HepG2 (cell line): ENCODE data around the gene DCTN1. TPM values are rescaled to one million over a fixed set of nuclear protein-coding genes. Genes with fewer than 3 reads are reported as not detected.
A peak's percentile ranks its signal among the peaks of the same experiment; 100 is the strongest.

Experiments used
- ASH2L ChIP-seq: fragments of 300-600, 200-600 bp; sonication (generic); IDR thresholded peaks from 2 replicates; pipeline ENCODE4 v1.7.0; 2017; ENCODE audit warnings: low read depth, mild to moderate bottlenecking, moderate library complexity, mixed read lengths, low read length; ENCODE audit not compliant: insufficient read length
- HOXA7 ChIP-seq: sonication (generic); formaldehyde crosslinking; IDR thresholded peaks from 2 replicates; pipeline ENCODE4 v1.8.1; 2022; ENCODE audit warnings: mild to moderate bottlenecking, missing genetic modification reagents, moderate library complexity
- MAFF ChIP-seq: IDR thresholded peaks from 2 replicates; pipeline ENCODE4 v1.6.1; 2011; ENCODE audit warnings: low read depth, low read length, improper control_type of control experiment
- TBL1XR1 ChIP-seq: fragments of 150-350 bp; IDR thresholded peaks from 2 replicates; pipeline ENCODE4 v1.6.1; 2014; ENCODE audit warnings: borderline replicate concordance, low read length; ENCODE audit not compliant: partially characterized antibody
- U2AF2 ChIP-seq: fragments of 200-400 bp; formaldehyde crosslinking; IDR thresholded peaks from 2 replicates; pipeline ENCODE4 v1.6.1; 2017; ENCODE audit warnings: low read depth, mild to moderate bottlenecking, low read length
- ZBTB38 ChIP-seq: sonication (generic); formaldehyde crosslinking; IDR thresholded peaks from 2 replicates; pipeline ENCODE4 v1.5.1; 2020; ENCODE audit warnings: mild to moderate bottlenecking, missing genetic modification reagents
- ZNF556 ChIP-seq: sonication (generic); formaldehyde crosslinking; IDR thresholded peaks from 2 replicates; pipeline ENCODE4 v1.4.0; 2020; ENCODE audit warnings: mild to moderate bottlenecking, missing genetic modification reagents, borderline replicate concordance
- ZNF589 ChIP-seq: sonication (generic); formaldehyde crosslinking; conservative IDR thresholded peaks from 2 replicates; pipeline ENCODE4 v1.8.0; 2022; ENCODE audit warnings: mild to moderate bottlenecking, moderate library complexity, missing genetic modification reagents
- ZNF788 ChIP-seq: sonication (generic); formaldehyde crosslinking; IDR thresholded peaks from 2 replicates; pipeline ENCODE4 v1.5.0; 2020; ENCODE audit warnings: mild to moderate bottlenecking, missing genetic modification reagents, borderline replicate concordance
- polyA plus RNA-seq, 8 experiments: library from polyadenylated mRNA; depleted of rRNA in 3 of 8; stranded (reverse) in 7 of 8; unstranded in 1 of 8; fragments of >200 nt; fragmentation: Illumina TruSeq in 4 of 8; extraction: Trizol in 4 of 8; gene quantifications; 2 replicates each; pipeline versions ENCODE4 v1.2.1 to v1.2.3, GENCODE V29; 2011 to 2016; ENCODE audit warnings: low read depth in 4 of 8, missing spikeins in 1 of 8, mixed read lengths in 1 of 8; ENCODE audit not compliant: insufficient read depth in 1 of 8
- total RNA-seq, 5 experiments: library from RNA; depleted of rRNA; stranded (reverse); fragments of >200 nt; fragmentation: Illumina TruSeq; extraction: Trizol; gene quantifications; 2 replicates each; pipeline ENCODE4 v1.2.3, GENCODE V29; 2016; ENCODE audit warnings: low read depth in 1 of 5
- TF ChIP-seq, protein P1 (sequence below), 2 experiments: sonication (generic) in 1 of 2; formaldehyde crosslinking in 1 of 2; IDR thresholded peaks; 2 replicates each; pipeline versions ENCODE4 v1.4.0 to v1.6.1; 2018 to 2020; ENCODE audit warnings: missing genetic modification reagents in 2 of 2, borderline replicate concordance in 1 of 2, low read depth in 1 of 2, mild to moderate bottlenecking in 1 of 2, missing biosample characterization in 1 of 2
- TF ChIP-seq, protein P2 (sequence below): sonication (generic); formaldehyde crosslinking; IDR thresholded peaks from 2 replicates; pipeline ENCODE4 v1.4.0; 2020; ENCODE audit warnings: missing genetic modification reagents
- TF ChIP-seq, protein P3 (sequence below): sonication (generic); formaldehyde crosslinking; IDR thresholded peaks from 2 replicates; pipeline ENCODE4 v1.5.0; 2020; ENCODE audit warnings: mild to moderate bottlenecking, low read depth, missing genetic modification reagents, borderline replicate concordance
- TF ChIP-seq, protein P4 (sequence below): sonication (generic); formaldehyde crosslinking; IDR thresholded peaks from 2 replicates; pipeline ENCODE4 v1.5.0; 2020; ENCODE audit warnings: mild to moderate bottlenecking, missing genetic modification reagents
- TF ChIP-seq, protein P5 (sequence below): sonication (generic); formaldehyde crosslinking; IDR thresholded peaks from 2 replicates; pipeline ENCODE4 v1.5.1; 2020; ENCODE audit warnings: mild to moderate bottlenecking, missing genetic modification reagents, moderate library complexity
- TF ChIP-seq, protein P6 (sequence below): sonication (generic); formaldehyde crosslinking; IDR thresholded peaks from 2 replicates; pipeline ENCODE4 v1.4.0; 2020; ENCODE audit warnings: missing genetic modification reagents, mild to moderate bottlenecking, borderline replicate concordance

The DCTN1 gene
- total and polyA plus RNA-seq, 2 of the 13 experiments (the other 11 are each of a cell fraction or from before 2014, with no cell fraction given): 73.2 to 122 TPM

DNA sequence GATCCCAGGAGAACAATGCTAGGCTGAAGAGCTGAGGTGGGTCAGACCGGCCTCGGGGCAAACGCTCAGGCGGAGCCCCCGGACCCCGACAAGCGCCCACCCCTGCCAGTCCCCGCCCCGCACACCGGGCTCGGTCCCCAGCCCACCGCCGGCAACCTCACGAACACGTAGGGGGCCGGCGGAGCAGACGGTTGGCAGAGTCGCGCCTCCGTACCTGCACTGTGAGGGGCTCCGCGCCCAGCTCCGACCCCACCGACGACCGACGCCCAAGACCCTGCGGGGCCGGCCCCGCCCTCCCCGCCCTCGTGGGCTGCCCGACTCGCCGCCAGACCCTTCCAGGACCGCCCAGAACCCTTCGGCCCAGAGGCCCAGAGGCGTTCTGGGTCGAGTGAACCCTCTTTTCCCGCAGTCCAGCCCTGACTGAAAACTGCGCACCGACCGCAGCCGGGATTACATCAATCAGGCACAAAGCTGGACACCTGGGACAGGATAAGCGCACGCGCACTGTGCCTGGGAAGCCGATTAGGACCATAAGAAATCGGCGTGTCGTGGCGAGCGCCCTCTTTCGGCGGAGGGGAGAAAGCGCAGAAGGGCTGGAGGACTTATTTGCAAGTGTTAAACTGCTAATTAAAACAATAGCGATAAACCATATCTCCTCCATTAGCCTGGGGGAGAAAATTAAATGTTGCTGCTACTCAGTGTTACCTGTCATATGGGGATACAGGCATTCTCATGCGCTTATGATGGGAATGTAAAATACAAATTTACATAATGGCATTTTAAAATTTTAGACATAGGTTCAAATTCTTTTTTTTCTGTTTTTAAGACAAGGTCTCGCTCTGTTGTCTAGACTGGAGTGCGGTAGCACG lies 11.7 kb upstream of the DCTN1 start (continued):
- TF ChIP-seq, protein P1, sequence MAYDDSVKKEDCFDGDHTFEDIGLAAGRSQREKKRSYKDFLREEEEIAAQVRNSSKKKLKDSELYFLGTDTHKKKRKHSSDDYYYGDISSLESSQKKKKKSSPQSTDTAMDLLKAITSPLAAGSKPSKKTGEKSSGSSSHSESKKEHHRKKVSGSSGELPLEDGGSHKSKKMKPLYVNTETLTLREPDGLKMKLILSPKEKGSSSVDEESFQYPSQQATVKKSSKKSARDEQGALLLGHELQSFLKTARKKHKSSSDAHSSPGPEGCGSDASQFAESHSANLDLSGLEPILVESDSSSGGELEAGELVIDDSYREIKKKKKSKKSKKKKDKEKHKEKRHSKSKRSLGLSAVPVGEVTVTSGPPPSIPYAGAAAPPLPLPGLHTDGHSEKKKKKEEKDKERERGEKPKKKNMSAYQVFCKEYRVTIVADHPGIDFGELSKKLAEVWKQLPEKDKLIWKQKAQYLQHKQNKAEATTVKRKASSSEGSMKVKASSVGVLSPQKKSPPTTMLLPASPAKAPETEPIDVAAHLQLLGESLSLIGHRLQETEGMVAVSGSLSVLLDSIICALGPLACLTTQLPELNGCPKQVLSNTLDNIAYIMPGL (CRISPR knock-in tag; IDR thresholded peaks at IDR 0.05; ENCODE audit: borderline replicate concordance in 1 of 2, low read depth in 1 of 2): peak; percentile 95 to 96
- TF ChIP-seq, protein P2, sequence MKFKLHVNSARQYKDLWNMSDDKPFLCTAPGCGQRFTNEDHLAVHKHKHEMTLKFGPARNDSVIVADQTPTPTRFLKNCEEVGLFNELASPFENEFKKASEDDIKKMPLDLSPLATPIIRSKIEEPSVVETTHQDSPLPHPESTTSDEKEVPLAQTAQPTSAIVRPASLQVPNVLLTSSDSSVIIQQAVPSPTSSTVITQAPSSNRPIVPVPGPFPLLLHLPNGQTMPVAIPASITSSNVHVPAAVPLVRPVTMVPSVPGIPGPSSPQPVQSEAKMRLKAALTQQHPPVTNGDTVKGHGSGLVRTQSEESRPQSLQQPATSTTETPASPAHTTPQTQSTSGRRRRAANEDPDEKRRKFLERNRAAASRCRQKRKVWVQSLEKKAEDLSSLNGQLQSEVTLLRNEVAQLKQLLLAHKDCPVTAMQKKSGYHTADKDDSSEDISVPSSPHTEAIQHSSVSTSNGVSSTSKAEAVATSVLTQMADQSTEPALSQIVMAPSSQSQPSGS (CRISPR knock-in tag): peak; percentile 79; the same call in 1 of the 2 replicates
- TF ChIP-seq HOXA7 (CRISPR knock-in tag) (no peak), TBL1XR1 (peak; percentile 58), ZBTB38 (CRISPR knock-in tag) (peak; percentile 32), ZNF589 (CRISPR knock-in tag) (no peak), ZNF788 (CRISPR knock-in tag) (peak; percentile 41; the same call in 1 of the 2 replicates), MAFF (no peak), ASH2L (peak; percentile 90), ZNF556 (no peak), U2AF2 (no peak)
- TF ChIP-seq, protein P3, sequence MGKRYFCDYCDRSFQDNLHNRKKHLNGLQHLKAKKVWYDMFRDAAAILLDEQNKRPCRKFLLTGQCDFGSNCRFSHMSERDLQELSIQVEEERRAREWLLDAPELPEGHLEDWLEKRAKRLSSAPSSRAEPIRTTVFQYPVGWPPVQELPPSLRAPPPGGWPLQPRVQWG (CRISPR knock-in tag): no peak
- TF ChIP-seq, protein P4, sequence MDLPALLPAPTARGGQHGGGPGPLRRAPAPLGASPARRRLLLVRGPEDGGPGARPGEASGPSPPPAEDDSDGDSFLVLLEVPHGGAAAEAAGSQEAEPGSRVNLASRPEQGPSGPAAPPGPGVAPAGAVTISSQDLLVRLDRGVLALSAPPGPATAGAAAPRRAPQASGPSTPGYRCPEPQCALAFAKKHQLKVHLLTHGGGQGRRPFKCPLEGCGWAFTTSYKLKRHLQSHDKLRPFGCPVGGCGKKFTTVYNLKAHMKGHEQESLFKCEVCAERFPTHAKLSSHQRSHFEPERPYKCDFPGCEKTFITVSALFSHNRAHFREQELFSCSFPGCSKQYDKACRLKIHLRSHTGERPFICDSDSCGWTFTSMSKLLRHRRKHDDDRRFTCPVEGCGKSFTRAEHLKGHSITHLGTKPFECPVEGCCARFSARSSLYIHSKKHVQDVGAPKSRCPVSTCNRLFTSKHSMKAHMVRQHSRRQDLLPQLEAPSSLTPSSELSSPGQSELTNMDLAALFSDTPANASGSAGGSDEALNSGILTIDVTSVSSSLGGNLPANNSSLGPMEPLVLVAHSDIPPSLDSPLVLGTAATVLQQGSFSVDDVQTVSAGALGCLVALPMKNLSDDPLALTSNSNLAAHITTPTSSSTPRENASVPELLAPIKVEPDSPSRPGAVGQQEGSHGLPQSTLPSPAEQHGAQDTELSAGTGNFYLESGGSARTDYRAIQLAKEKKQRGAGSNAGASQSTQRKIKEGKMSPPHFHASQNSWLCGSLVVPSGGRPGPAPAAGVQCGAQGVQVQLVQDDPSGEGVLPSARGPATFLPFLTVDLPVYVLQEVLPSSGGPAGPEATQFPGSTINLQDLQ (CRISPR knock-in tag): no peak
- TF ChIP-seq, protein P5, sequence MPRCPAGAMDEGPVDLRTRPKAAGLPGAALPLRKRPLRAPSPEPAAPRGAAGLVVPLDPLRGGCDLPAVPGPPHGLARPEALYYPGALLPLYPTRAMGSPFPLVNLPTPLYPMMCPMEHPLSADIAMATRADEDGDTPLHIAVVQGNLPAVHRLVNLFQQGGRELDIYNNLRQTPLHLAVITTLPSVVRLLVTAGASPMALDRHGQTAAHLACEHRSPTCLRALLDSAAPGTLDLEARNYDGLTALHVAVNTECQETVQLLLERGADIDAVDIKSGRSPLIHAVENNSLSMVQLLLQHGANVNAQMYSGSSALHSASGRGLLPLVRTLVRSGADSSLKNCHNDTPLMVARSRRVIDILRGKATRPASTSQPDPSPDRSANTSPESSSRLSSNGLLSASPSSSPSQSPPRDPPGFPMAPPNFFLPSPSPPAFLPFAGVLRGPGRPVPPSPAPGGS (CRISPR knock-in tag): no peak; the same call in 1 of the 2 replicates
- TF ChIP-seq, protein P6, sequence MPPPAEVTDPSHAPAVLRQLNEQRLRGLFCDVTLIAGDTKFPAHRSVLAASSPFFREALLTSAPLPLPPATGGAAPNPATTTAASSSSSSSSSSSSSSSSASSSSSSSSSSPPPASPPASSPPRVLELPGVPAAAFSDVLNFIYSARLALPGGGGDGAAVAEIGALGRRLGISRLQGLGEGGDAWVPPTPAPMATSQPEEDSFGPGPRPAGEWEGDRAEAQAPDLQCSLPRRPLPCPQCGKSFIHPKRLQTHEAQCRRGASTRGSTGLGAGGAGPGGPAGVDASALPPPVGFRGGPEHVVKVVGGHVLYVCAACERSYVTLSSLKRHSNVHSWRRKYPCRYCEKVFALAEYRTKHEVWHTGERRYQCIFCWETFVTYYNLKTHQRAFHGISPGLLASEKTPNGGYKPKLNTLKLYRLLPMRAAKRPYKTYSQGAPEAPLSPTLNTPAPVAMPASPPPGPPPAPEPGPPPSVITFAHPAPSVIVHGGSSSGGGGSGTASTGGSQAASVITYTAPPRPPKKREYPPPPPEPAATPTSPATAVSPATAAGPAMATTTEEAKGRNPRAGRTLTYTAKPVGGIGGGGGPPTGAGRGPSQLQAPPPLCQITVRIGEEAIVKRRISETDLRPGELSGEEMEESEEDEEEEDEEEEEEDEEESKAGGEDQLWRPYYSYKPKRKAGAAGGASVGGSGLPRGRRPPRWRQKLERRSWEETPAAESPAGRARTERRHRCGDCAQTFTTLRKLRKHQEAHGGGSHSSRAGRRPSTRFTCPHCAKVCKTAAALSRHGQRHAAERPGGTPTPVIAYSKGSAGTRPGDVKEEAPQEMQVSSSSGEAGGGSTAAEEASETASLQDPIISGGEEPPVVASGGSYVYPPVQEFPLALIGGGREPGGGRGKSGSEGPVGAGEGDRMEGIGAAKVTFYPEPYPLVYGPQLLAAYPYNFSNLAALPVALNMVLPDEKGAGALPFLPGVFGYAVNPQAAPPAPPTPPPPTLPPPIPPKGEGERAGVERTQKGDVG (CRISPR knock-in tag): no peak
